BJ (cell line): ENCODE measurements around the gene SNCG. TPM values are rescaled to one million over a fixed set of nuclear protein-coding genes. Genes with fewer than 3 reads are reported as not detected.

Experiments used
- CTCF ChIA-PET: fragments of 350-600 bp; formaldehyde crosslinking; extraction: SDS; loops from one replicate; lab custom pipeline; 2021; ENCODE audit warnings: antibody characterized with exemption, inconsistent platforms; lab: Yijun Ruan, JAX
- POLR2A ChIA-PET: fragments of 300-600 bp; sonication (Branson Sonifier 250); formaldehyde crosslinking; extraction: SDS; loops from one replicate; lab custom pipeline; 2021; ENCODE audit warnings: antibody characterized with exemption; lab: Charles Lee
- DNase-seq: peaks from one replicate; pipeline ENCODE4 v3.0.0-alpha.2; 2011; ENCODE audit warnings: low read depth
- H3K27me3 ChIP-seq: 2 replicates; pipeline ENCODE4 v1.6.0; 2011; ENCODE audit warnings: low read length; ENCODE audit not compliant: control insufficient read depth, insufficient read depth
- H3K36me3 ChIP-seq: 2 replicates; pipeline ENCODE4 v1.5.1; 2011; ENCODE audit warnings: low read length; ENCODE audit not compliant: control insufficient read depth, insufficient read depth
- H3K4me3 ChIP-seq: 2 replicates; pipeline ENCODE4 v1.5.1; 2011; ENCODE audit warnings: low read depth, mild to moderate bottlenecking, control low read depth, low read length
- polyA plus RNA-seq: library from polyadenylated mRNA; depleted of rRNA; stranded (reverse); fragments of >200 nt; gene quantifications from 2 replicates; pipeline ENCODE4 v1.2.3, GENCODE V29; 2011
- TF ChIP-seq, protein P1 (sequence below): IDR thresholded peaks from 2 replicates; pipeline ENCODE4 v1.5.1; 2011; ENCODE audit warnings: low read depth, mild to moderate bottlenecking, control low read depth, inconsistent platforms, low read length, moderate library complexity; ENCODE audit not compliant: insufficient read depth

Gene SNCG
- polyA plus RNA-seq, 1 experiment = 9.7 TPM

DNA sequence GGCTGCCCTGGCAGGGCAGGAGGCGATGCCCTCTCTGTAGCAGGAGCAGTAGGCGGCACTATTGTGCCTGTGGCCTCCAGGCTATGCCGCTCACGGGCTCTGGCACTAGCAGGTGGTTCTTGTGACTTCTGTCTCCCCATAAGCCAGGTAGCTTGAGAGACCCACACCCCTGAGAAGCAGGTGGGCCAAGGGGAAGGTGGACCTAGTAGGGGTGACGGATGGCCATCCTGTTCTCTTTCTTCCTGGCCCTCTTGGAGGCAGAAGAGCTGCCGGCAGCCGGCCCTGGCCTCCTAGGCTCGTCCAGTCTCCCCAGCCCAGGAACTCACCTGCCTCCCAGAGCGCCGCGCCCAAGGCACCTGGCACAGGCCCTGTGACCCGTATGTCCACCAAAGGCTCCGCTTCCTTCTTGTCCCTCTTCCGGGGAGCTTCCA is 16.4 kb upstream of the SNCG start:
- H3K27me3 ChIP-seq = no peaks in the 10 kb centered on the region
- CTCF ChIA-PET = interaction anchor here (0.9 to 15.4 kb wide), 3 partner anchors 9 to 254 kb away, joined by 3 to 346 read pairs (median 8); partner anchors contain the start of genes ADIRF, MMRN2 and SNCG
- POLR2A ChIA-PET = no interaction called here
- no peak for DNase-seq
- TF ChIP-seq, protein P1, sequence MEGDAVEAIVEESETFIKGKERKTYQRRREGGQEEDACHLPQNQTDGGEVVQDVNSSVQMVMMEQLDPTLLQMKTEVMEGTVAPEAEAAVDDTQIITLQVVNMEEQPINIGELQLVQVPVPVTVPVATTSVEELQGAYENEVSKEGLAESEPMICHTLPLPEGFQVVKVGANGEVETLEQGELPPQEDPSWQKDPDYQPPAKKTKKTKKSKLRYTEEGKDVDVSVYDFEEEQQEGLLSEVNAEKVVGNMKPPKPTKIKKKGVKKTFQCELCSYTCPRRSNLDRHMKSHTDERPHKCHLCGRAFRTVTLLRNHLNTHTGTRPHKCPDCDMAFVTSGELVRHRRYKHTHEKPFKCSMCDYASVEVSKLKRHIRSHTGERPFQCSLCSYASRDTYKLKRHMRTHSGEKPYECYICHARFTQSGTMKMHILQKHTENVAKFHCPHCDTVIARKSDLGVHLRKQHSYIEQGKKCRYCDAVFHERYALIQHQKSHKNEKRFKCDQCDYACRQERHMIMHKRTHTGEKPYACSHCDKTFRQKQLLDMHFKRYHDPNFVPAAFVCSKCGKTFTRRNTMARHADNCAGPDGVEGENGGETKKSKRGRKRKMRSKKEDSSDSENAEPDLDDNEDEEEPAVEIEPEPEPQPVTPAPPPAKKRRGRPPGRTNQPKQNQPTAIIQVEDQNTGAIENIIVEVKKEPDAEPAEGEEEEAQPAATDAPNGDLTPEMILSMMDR = no peak
- no peak overlapping the region for H3K4me3 ChIP-seq
- H3K36me3 ChIP-seq = no peaks in the 10 kb centered on the region

DNA sequence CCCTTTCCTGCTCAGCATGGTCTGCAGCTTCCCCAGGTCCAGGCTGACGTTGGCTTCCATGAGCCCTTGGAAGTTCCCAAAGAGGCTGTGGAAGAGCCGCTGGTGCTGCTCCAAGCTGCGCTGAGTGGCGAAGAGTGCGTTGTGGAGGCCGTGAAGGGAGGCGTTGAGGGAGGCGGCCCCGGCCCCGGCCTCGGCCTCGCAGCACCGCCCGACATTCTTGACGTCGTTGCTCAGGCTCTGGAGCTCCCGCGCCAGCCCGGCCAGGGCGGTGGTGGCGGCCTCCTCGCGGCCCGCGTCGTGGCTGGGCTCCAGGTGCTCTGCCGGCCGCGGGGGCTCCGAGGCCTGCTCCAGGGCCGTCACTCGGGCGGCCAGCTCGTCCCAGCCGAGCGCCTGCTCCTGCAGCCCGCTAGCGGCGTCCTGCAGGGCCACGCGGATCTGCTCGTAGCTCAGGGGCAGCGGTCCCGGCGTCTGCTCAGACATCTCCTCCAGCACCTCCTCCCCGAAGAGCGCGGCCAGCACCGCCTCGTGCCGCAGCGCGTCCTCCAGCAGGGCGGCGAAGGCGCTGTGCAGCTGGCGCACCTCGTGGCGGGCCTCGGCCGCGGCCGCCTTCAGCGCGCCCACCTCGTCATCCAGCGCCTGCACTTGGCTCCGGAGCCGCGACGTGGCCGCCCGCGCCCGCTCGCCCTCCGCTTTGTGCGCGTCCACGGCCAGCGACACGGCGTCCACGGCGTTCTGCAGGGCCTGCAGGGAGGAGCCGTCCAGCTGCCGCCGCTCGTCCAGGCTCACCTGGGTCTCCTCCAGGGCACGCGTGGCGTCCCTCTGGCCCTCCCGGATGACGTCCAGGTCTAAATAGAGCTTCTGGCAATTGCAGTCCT is 15.7 kb upstream of the SNCG start:
- Histone ChIP-seq H3K36me3 (no peaks in the 10 kb centered on the region), H3K4me3 (no peak overlapping the region), H3K27me3 (no peaks in the 10 kb centered on the region)
- CTCF ChIA-PET = interaction anchor here (0.9 to 15.4 kb wide), 3 partner anchors 9 to 255 kb away, joined by 3 to 346 read pairs (median 8); partner anchors contain the start of genes ADIRF, MMRN2 and SNCG
- POLR2A ChIA-PET = interaction anchor here (0.5 kb wide), 1 partner anchor 25 kb away, joined by 8 read pairs; no protein-coding TSS in a partner anchor
- DNase-seq = no peak
- TF ChIP-seq, protein P1 = no peak

DNA sequence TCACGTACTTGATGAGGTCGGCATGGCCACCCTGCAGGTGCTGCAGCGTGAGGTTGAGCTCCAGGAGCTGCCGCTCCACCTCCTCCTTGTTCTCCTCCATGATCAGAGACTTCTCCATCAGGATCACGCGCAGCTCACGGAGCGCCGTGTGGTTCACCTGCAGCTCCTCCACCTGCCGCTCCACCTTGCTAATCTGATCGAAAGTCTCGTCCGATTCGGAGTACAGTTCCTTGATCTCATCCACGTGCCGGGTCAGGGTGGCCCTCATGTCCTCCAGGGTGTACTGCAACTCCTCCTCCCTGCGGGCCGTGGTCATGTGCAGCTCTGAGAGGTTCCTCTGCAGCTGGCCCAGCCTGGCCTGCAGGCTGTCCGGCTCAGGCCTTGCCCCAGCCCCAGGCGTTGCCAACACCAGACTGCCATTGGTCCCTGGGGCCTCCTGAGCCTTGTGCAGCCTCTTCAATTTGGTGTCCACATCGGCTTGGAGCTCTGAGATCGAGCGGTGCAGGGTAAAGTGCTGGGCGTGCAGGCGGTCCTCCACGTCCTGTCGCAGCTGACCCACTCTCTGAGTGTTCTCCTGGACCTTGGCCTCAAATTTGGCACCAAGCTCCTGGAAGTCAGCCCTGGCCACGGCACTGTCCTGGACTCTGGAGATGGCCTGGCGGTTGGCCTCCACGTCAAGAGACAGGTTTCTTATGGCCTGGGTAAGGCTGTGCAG is 14.9 kb upstream of the SNCG start:
- TF ChIP-seq, protein P1 = no peak
- Histone ChIP-seq H3K4me3 (no peak overlapping the region), H3K36me3 (no peaks in the 10 kb centered on the region), H3K27me3 (no peaks in the 10 kb centered on the region)
- CTCF ChIA-PET = interaction anchor here (1.9 to 15.4 kb wide), 2 partner anchors 18 to 255 kb away, joined by 8 to 346 read pairs; partner anchors contain the start of genes ADIRF, MMRN2 and SNCG
- POLR2A ChIA-PET = interaction anchor here (0.5 kb wide), 1 partner anchor 25 kb away, joined by 8 read pairs; no protein-coding TSS in a partner anchor
- no peak for DNase-seq

DNA sequence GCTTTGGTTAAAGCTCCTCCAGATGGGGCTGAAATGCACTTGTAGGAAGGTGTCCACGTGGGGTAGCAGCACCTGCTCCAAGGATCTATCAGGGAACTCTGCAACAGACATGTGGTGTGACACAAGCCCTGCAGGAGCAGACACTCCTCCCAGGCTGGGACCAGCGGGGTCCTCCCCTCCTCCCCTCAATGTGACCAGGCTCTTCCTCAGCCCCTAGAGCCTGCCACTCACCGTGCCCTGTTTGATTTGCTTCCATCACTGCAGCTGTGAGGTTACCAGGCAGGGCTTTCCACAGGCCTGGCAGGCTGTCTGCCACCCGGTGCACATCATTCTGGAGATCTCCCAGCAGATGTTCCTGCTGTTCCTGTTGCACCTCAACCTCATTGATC is 14.4 kb upstream of the SNCG start:
- no peak for DNase-seq
- ChIA-PET CTCF (interaction anchor here (1.9 to 15.4 kb wide), 2 partner anchors 18 to 256 kb away, joined by 8 to 346 read pairs; partner anchors contain the start of genes ADIRF, MMRN2 and SNCG), POLR2A (no interaction called here)
- H3K36me3 ChIP-seq = no peaks in the 10 kb centered on the region
- TF ChIP-seq, protein P1 = no peak
- no peak overlapping the region for H3K4me3 ChIP-seq
- no peaks in the 10 kb centered on the region for H3K27me3 ChIP-seq

DNA sequence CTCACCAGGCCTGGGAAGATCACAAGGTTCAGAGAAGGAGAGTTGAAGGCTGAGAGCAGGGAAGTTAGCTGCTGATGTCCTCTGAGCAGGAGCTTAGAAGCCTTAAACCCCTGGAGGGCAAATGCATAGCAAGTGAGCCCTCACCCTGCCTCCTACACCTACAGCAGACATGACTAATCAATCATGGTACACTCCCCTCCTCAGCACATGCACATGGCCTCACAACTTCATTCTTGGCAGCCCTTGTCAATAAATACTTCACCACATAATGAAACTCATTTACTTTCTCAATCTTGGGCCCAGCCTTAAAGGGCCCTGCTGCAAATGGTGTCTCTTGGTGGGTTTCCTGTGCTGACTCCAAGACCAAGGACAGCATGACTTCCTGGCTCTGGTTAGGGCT is 13.9 kb upstream of the SNCG start:
- Histone ChIP-seq H3K4me3 (no peak overlapping the region), H3K36me3 (no peaks in the 10 kb centered on the region), H3K27me3 (no peaks in the 10 kb centered on the region)
- ChIA-PET POLR2A (no interaction called here), CTCF (interaction anchor here (15.4 kb wide), 1 partner anchor 17 kb away, joined by 346 read pairs; the partner anchor contains the start of genes ADIRF, MMRN2 and SNCG)
- TF ChIP-seq, protein P1 = no peak
- DNase-seq = no peak
